K562 (cell line): ENCODE results near the gene KLHL25. TPM values are rescaled to one million over a fixed set of nuclear protein-coding genes. Genes with fewer than 3 reads are reported as not detected.

Experiments
- ELF2 ChIP-seq: fragments of 250-450 bp; sonication (Bioruptor Pico); IDR thresholded peaks from 2 replicates; pipeline ENCODE4 v1.5.0; 2021; ENCODE audit warnings: mild to moderate bottlenecking
- FOXM1 ChIP-seq, 2 experiments: fragments of 450-650 bp in 1 of 2; sonication (generic) in 1 of 2; formaldehyde crosslinking in 1 of 2; IDR thresholded peaks; 2 replicates each; pipeline versions ENCODE4 v1.6.1 to v1.9.0; 2017 to 2022; ENCODE audit warnings: low read depth in 2 of 2, mild to moderate bottlenecking in 2 of 2, missing genetic modification reagents in 1 of 2, moderate library complexity in 1 of 2
- PHTF2 ChIP-seq: fragments of 250-450 bp; sonication (Bioruptor Pico); IDR thresholded peaks from 2 replicates; pipeline ENCODE4 v1.5.0; 2021; ENCODE audit warnings: mild to moderate bottlenecking
- SMARCA4 ChIP-seq: fragments of 450-650 bp; IDR thresholded peaks from 2 replicates; pipeline ENCODE4 v1.6.1; 2016
- ZNF121 ChIP-seq: sonication (generic); formaldehyde crosslinking; conservative IDR thresholded peaks from 2 replicates; pipeline ENCODE4 v1.8.0; 2022; ENCODE audit warnings: missing genetic modification reagents
- microRNA counts: library from miRNA; unstranded; fragments of <30 nt; microRNA quantifications from one replicate; lab custom pipeline; 2016
- microRNA-seq: library from miRNA; unstranded; fragments of <30 nt; microRNA quantifications from one replicate; pipeline ENCODE4, GENCODE V29; 2018; ENCODE audit warnings: borderline microRNAs expressed
- polyA plus RNA-seq, 8 experiments: library from polyadenylated mRNA; depleted of rRNA in 4 of 8; stranded (reverse) in 5 of 8; unstranded in 3 of 8; fragments of >200 nt; fragmentation: Nextera tagmentation in 2 of 8; fragmentation: Illumina TruSeq in 1 of 8; extraction: Ambion mirVana in 2 of 8; extraction: Trizol in 1 of 8; gene quantifications; 2 replicates each; pipeline versions ENCODE4 v1.2.1 to v1.2.3, GENCODE V29; 2011 to 2014; ENCODE audit warnings: inconsistent platforms in 1 of 8, missing spikeins in 1 of 8
- small RNA-seq: library from RNA; depleted of rRNA; stranded (forward); fragments of <200 nt; gene quantifications from one replicate; pipeline ENCODE3, GENCODE V24; 2014
- total RNA-seq, 7 experiments: library from RNA; depleted of rRNA in 6 of 7; stranded (reverse); fragments of >200 nt in 6 of 7; fragmentation: Illumina TruSeq in 2 of 7; extraction: Trizol in 2 of 7; gene quantifications; 2 replicates each; pipeline versions ENCODE4 v1.2.1 to v1.2.3, GENCODE V29; 2011 to 2021; ENCODE audit warnings: low replicate concordance in 1 of 7
- TF ChIP-seq, protein P1 (sequence below): fragments of 450-650 bp; IDR thresholded peaks from 2 replicates; pipeline ENCODE4 v1.6.1; 2017; ENCODE audit warnings: antibody characterized with exemption, mild to moderate bottlenecking
- TF ChIP-seq, protein P2 (sequence below): fragments of 450-650 bp; IDR thresholded peaks from 2 replicates; pipeline ENCODE4 v1.7.0; 2016; ENCODE audit warnings: borderline replicate concordance

Gene KLHL25
- total and polyA plus RNA-seq, 9 of the 15 experiments (the other 6 are each of a cell fraction or from before 2014, with no cell fraction given): 0.04 to 0.14 (median 0.10) TPM; not detected in 3

DNA sequence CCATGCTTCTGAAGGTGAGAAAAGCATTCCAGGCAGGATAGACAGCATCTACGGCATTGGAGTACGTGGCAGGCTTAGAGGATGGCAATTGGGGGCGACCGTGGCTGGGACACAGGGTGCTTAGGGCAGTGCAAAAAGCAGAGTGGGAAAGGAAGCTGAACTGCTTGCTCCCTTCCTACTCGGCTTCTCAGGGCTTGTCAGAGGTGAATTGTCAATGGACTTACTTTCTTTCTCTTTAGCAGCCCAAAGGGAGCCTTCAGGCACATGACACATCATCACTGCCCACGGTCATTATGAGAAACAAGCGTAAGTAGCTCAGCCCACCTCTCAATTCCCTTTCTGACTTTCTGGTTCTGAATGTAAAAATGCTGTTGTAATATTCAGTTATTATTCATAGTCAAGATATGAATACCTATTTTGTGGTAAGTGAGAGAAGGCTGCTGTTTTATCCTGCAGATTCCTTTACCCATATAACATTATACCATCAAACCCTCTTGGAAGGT is 84.3 kb downstream of the KLHL25 start (continued):
- TF ChIP-seq, protein P1, sequence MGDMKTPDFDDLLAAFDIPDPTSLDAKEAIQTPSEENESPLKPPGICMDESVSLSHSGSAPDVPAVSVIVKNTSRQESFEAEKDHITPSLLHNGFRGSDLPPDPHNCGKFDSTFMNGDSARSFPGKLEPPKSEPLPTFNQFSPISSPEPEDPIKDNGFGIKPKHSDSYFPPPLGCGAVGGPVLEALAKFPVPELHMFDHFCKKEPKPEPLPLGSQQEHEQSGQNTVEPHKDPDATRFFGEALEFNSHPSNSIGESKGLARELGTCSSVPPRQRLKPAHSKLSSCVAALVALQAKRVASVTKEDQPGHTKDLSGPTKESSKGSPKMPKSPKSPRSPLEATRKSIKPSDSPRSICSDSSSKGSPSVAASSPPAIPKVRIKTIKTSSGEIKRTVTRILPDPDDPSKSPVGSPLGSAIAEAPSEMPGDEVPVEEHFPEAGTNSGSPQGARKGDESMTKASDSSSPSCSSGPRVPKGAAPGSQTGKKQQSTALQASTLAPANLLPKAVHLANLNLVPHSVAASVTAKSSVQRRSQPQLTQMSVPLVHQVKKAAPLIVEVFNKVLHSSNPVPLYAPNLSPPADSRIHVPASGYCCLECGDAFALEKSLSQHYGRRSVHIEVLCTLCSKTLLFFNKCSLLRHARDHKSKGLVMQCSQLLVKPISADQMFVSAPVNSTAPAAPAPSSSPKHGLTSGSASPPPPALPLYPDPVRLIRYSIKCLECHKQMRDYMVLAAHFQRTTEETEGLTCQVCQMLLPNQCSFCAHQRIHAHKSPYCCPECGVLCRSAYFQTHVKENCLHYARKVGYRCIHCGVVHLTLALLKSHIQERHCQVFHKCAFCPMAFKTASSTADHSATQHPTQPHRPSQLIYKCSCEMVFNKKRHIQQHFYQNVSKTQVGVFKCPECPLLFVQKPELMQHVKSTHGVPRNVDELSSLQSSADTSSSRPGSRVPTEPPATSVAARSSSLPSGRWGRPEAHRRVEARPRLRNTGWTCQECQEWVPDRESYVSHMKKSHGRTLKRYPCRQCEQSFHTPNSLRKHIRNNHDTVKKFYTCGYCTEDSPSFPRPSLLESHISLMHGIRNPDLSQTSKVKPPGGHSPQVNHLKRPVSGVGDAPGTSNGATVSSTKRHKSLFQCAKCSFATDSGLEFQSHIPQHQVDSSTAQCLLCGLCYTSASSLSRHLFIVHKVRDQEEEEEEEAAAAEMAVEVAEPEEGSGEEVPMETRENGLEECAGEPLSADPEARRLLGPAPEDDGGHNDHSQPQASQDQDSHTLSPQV: no peak
- TF ChIP-seq ZNF121 (CRISPR knock-in tag) (no peak), ELF2 (CRISPR knock-in tag) (no peak), PHTF2 (no peak), SMARCA4 (no peak), FOXM1 (IDR thresholded peaks at IDR 0.05; ENCODE audit: low read depth) (no peak), FOXM1 (CRISPR knock-in tag; IDR thresholded peaks at IDR 0.05; ENCODE audit: low read depth) (no peak)
- TF ChIP-seq, protein P2, sequence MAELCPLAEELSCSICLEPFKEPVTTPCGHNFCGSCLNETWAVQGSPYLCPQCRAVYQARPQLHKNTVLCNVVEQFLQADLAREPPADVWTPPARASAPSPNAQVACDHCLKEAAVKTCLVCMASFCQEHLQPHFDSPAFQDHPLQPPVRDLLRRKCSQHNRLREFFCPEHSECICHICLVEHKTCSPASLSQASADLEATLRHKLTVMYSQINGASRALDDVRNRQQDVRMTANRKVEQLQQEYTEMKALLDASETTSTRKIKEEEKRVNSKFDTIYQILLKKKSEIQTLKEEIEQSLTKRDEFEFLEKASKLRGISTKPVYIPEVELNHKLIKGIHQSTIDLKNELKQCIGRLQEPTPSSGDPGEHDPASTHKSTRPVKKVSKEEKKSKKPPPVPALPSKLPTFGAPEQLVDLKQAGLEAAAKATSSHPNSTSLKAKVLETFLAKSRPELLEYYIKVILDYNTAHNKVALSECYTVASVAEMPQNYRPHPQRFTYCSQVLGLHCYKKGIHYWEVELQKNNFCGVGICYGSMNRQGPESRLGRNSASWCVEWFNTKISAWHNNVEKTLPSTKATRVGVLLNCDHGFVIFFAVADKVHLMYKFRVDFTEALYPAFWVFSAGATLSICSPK: no peak

MicroRNAs within 50 kb of the gene (microRNA counts, 767-probe panel; counts per million panel counts)
- microRNA hsa-miR-1276 (lab: Ali Mortazavi, UCI): 1,651 counts per million, percentile 41 among the panel's probes with 10 or more counts

Small RNA genes within 50 kb of the gene (microRNA-seq; reads per million reads assigned to microRNA genes)
- 0.82 reads per million for gene MIR1276
- not detected for gene MIR548AP

Small RNA genes within 50 kb of the gene (small RNA-seq; reads per million reads assigned to genes)
- not detected for gene AC021739.1
- not detected for gene MIR1276
- gene MIR548AP: not detected
- not detected for gene RNU6-231P
